Measurements from ENCODE around the gene SLC9A7.
A peak's percentile ranks its signal among the peaks of the same experiment; 100 is the strongest.
"Not testable (repeated sequence)": the region's sequence is repeated elsewhere in the genome, so short reads cannot be mapped to it uniquely, and the experiment has no call there.

Gene SLC9A7

GRCh38 chrX:46758956-46759644 is at the start of gene SLC9A7:
Gene SLC9A7, minus strand, starts transcription at chrX:46759118. Its CDS starts 89 bp downstream, at chrX:46759029.
- DNase-seq, result peak; percentile 78

DNA sequence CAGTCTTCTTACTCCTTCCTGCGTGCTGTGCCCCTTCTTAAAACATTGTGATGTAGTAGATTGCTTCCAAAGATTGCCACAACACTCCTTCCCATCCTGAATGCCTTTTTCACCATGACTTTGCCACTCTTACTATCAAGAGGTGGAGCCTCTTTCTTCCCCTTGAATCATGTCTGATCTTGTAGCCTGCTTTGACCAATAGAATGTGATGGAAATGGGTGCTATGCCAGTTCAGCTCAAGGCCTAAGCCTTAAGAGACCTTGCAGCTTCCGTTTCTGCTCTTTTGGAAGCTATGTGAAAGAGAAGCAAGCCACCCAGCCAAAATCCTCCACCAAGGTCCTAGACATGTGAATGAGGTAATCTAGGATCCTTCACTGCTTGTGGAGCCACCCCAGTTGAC is 46.4 kb upstream of the SLC9A7 start:
- DNase-seq, result no peak

DNA sequence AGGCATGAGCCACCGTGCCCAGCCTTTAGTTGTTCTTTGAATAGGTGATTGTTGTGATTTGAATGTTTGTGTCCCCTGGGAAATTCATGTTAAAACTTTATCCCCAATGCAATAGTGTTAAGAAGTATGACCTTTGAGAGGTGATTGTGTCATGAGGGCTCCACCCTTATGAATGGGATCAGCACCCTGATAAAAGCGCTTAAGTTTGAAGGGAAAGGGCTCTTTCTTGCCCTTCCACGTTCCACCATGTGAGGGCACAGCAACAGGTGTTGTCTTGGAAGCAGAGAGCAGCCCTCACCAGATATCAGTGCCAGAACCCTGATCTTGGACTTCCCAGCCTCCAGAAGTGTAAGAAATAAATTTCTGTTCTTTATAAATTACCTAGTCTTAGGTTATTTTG is 44.2 kb upstream of the SLC9A7 start:
- no peak for DNase-seq

- peak; percentile 37 for DNase-seq
Measured at GRCh38 chrX:46796574-46797191, 37.8 kb upstream of the SLC9A7 start.

GRCh38 chrX:46793386-46794143 is 34.6 kb upstream of the SLC9A7 start:
- no peak for DNase-seq

- no peak for DNase-seq
Measured at GRCh38 chrX:46792810-46793188, 33.9 kb upstream of the SLC9A7 start.

DNA sequence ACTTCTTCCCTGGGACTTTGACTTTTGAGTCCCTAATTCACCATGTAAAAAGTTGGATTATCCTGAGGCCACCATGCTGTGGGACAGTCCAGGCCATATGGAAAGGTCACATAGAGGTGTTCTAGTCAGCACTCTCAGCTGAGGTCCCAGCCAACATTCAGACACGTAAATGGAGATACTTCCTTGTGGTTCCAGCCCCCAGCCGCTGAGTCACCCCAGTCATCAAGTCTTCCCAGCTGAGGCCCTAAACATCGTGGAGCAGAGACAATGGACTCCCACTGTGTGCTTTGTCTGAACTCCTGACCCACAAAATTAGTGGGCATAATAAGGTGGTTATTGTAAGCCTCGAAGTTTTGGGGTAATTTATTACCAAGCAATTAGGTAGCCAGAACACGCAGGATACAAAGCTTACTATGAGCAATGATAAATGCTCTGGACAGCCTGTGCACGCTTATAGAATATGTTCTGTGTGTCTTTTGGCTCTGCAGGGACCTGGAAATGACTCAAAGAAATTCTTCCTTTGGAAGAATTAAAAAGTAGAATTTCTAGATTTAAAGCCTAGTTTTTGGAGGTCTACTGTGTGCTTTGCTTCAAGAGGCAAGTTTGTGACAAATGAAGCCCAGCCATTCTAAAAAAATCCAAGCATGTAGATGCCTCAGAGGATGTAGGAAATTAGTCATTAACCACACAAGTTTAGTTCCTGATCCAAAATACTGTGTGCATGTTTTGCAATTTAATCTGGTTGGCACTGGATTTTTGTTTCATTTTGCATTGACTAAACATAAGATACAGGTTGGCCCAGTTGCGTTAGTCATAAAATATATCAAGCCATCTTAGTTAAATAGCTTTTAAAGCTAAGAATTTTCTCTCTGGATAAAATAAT is 33.2 kb upstream of the SLC9A7 start:
- DNase-seq, result no peak

GRCh38 chrX:46788902-46789301 is 30.0 kb upstream of the SLC9A7 start:
- no peak for DNase-seq

DNA sequence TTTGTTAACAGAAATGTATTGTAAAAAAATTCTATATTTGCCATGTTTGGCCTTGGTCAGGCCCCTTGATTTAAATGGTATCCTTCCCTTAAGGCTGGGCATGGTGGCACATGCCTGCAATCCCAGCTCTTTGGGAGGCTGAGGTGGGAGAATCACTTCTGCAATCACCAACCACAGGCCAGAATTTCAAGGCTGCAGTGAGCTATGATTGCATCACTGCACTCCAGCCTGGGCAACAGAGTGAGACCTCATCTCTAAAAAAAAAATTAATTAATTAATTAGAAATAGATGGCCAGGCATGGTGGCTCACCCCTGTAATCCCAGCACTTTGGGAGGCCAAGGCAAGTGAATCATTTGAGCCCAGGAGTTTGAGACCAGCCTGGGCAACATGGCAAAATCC is 25.5 kb upstream of the SLC9A7 start:
- DNase-seq, result not testable (repeated sequence)

GRCh38 chrX:46782034-46782433 is 23.1 kb upstream of the SLC9A7 start:
- no peak for DNase-seq

DNA sequence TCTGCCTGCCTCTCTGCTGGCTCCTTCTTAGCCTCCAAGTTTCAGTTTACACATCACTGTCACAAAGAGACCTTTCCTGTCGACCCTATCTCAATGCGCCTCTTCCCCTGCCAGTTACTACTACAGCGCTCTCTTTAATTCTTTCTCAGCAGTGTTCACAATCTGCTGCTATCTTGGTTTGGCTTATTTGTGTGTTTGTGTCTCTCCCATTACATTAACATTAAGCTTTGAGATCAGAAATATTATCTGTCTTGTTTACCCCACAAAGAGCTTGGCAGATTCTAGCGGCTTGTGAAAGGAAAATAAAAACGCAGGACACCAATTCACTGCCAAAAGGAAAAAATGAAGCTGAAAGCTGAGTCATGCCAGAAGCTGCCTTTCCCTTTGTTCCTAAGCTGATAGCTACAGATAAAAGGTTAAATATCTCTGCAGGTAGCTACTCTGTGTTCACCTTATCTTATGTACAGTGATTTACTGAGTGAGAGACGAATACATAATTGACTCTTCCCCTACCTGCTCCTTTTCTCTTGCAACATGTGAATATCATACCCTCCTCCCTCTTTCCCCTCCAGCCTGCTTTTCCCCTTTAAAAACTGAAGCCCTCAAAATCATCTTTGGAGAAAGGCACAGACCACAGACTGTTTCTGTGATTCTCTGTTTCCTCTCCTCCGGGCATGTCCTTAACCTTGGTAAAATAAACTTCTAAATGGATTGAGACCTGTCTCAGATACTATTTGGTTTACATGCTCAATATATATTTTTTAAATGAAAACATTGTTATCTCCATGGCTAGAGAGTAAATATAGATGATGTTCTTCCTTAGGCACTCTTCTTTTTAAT is 19.3 kb upstream of the SLC9A7 start:
- DNase-seq, result no peak

DNA sequence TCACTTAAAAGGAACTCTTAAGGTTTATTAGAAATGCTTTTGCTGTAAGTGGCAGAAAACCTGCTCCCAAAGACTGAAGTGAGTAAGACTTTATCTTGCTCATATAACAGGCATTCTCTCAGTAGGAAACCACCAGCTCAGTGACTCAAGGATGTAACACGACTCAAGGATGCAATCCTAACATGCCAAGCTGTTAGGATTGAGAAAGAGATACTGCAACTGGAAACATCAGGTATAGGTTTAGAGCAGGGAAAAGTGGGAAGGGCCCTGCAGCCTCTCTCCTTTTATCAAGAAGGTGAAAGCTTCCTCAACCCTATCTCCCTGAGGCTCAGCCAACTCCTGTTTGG is 11.9 kb upstream of the SLC9A7 start:
- DNase-seq, result no peak

DNA sequence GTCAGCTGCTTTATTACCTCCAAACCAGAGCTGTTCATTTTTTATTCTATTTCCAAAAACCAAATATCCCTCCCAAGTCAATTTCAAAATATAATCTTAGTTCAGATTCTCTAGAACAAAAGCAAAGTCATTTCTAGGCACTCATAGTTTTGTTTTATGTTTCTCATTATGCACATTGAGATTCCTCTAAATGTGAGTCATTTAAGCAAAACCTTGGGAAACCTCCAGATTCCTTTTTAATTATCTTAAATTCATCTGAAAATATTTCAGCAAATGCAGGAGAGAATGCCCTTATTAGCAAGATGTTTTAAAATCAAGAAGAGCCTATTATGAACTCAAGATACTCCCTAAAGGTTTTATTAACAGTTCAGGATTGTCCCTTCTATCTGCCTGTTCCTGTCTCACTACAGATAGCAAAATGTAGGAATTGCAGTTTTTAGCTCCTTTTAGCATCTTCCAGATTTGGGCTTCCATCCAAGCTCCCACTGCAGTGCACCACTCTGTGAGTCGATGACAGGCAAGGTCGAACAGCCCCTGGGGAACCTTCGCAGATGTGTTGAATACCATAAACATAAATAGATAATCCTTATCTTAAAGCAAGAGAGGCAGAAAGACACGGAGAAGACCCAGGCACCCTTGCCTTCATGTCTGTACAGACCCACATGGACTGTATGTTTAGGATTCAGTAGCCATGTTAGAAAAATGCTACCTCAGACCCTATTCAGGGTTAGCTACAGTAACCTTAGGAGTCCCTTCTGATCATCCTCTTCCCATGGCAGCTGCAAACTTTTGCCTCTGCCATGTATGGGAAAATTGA is 11.3 kb upstream of the SLC9A7 start:
- no peak for DNase-seq

DNA sequence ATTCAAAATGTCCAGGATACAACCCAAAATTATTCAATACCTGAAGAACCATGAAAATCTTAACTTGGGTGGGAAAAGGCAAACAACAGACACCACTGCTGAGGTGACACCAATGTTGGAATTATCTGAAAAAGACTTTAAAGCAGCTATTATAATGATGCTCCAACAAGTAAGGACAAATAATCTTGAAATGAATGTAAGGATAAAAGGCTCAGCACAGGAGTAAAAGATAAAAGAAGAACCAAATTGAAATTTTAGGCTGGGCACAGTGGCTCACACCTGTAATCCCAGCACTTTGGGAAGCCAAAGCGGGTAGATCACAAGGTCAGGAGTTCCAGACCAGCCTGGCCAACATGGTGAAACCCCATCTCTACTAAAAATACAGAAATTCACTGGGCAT is 4.0 kb upstream of the SLC9A7 start:
- DNase-seq, result no peak

DNA sequence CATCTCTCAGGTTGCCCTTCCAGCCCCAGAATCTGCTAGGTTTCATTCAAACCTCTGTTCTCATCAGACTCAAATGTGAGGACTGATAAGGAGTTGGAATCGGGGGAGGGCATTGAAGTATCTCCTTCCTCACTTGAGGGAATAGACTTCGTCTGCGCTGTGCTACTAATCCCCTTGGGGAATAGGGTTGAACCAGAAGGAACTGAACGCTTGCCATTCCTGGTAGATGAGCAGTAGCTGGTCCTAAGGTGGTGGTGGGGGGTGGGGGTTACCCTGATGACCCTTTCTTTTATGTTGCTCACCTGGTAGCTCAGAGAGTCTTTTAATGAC is 692 bp upstream of the SLC9A7 start:
- no peak for DNase-seq

DNA sequence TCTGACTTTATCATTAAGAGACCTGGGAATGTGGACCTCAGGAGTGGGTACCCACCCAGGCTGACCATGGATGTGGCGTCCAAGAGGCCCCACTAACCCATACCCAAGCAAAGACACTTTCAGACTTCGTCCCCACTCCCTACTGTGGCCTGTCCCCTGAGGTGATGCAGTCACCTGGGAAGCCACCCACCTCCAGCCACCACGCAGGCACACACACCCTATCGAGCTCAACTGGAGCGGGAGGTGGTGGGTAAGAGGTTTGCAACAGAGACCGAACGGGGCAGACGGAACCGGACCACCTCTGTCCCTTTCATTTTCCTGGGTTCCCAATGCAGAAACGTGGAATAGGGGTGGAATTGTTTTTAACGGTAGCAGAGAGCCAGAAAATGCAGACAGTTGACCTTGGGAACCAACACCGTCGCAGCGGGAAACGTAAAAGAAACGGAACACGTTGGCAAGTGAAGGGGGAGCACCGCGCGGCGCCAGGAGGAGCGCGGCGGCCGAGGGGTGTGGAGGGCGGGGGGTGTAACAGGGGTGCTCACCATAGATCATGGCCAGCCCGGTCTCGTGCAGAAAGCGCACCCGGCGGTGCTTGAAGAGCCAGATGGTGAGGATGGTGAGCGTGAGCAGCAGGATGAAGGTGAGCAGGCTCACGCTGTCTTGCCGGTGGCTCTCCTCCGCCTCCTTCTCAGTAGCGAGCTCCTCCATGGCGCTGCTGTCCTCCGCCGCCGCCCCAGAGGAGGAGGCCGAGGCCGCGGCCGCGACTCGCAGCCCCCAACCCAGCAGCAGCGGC is 559 bp downstream of the SLC9A7 start:
- DNase-seq, result no peak

DNA sequence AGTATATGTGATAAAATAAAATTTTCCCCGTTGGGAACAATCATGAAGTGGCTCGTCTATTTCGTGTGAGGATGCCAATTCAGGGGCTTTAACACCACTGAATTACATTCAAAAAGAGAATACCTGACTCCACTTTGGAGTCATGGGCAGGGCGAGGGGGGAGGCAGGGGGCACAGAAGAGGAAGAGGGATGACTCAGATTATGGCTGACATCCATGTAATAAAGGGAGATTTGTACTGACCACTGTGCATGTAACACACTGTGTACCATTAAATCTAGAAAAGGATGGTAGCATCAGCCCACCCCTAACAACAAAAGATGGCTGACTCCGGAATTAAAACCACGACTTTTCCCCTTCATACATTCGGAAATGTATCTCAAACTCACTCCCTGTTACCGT is 1.3 kb downstream of the SLC9A7 start:
- DNase-seq, result no peak

GRCh38 chrX:46757052-46757451 is 1.9 kb downstream of the SLC9A7 start:
- no peak for DNase-seq

- no peak for DNase-seq
Measured at GRCh38 chrX:46755671-46756070, 3.2 kb downstream of the SLC9A7 start.

DNA sequence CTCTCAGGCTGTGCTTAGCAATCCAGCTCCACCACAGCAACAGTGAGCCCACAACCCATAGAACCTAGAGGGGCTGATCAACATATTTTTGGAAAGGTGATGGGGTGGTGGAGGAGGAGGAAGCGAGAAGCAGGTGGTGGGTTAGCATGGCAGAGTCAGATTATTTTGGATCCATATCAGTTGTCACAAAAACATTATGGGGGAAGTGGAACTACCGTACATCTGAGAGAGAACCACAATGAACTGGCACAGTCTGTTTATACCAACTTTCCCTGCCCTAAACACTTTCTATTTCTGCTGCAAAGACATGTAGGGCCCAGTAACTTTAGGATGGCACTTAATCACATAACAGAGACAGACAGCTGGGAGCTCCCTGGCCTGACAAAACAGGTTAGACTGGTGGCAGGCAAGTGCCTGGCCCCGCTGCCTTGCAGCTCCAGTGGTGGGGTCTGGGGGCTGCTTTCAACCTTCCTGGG is 4.3 kb downstream of the SLC9A7 start:
- DNase-seq, result no peak

GRCh38 chrX:46754036-46754435 is 4.9 kb downstream of the SLC9A7 start:
- DNase-seq, result no peak

Measured in NCI-H2107 (cell line).